HepG2 (cell line): ENCODE results near the gene SAP130. TPM values are rescaled to one million over a fixed set of nuclear protein-coding genes. Genes with fewer than 3 reads are reported as not detected.
A peak's percentile ranks its signal among the peaks of the same experiment; 100 is the strongest.

Experiments used
- ARHGAP35 ChIP-seq: sonication (generic); formaldehyde crosslinking; IDR thresholded peaks from 2 replicates; pipeline ENCODE4 v1.9.0; 2022; ENCODE audit warnings: mild to moderate bottlenecking, inconsistent platforms, moderate library complexity, missing genetic modification reagents, borderline replicate concordance
- HDAC2 ChIP-seq: sonication (generic); formaldehyde crosslinking; IDR thresholded peaks from 2 replicates; pipeline ENCODE4 v1.4.0; 2020; ENCODE audit warnings: missing genetic modification reagents
- KDM5B ChIP-seq: sonication (generic); formaldehyde crosslinking; IDR thresholded peaks from 2 replicates; pipeline ENCODE4 v1.4.0; 2020; ENCODE audit warnings: missing genetic modification reagents, mild to moderate bottlenecking, borderline replicate concordance
- LBX2 ChIP-seq: sonication (generic); formaldehyde crosslinking; IDR thresholded peaks from 2 replicates; pipeline ENCODE4 v1.5.0; 2020; ENCODE audit warnings: missing genetic modification reagents, mild to moderate bottlenecking, borderline replicate concordance
- RCOR2 ChIP-seq: IDR thresholded peaks from 2 replicates; pipeline ENCODE4 v1.6.1; 2016; ENCODE audit warnings: missing biosample characterization, missing genetic modification reagents
- ZNF572 ChIP-seq: sonication (generic); formaldehyde crosslinking; IDR thresholded peaks from 2 replicates; pipeline ENCODE4 v1.5.1; 2020; ENCODE audit warnings: mild to moderate bottlenecking, missing genetic modification reagents
- ZNF598 ChIP-seq: sonication (generic); formaldehyde crosslinking; IDR thresholded peaks from 2 replicates; pipeline ENCODE4 v1.5.1; 2020; ENCODE audit warnings: mild to moderate bottlenecking, missing genetic modification reagents, borderline replicate concordance
- ZNF687 ChIP-seq: sonication (generic); formaldehyde crosslinking; IDR thresholded peaks from 2 replicates; pipeline ENCODE4 v1.5.1; 2020; ENCODE audit warnings: mild to moderate bottlenecking, missing genetic modification reagents, moderate library complexity
- ZNF761 ChIP-seq: sonication (generic); formaldehyde crosslinking; conservative IDR thresholded peaks from 2 replicates; pipeline ENCODE4 v1.4.0; 2020; ENCODE audit warnings: mild to moderate bottlenecking, missing genetic modification reagents
- polyA plus RNA-seq, 8 experiments: library from polyadenylated mRNA; depleted of rRNA in 3 of 8; stranded (reverse) in 7 of 8; unstranded in 1 of 8; fragments of >200 nt; fragmentation: Illumina TruSeq in 4 of 8; extraction: Trizol in 4 of 8; gene quantifications; 2 replicates each; pipeline versions ENCODE4 v1.2.1 to v1.2.3, GENCODE V29; 2011 to 2016; ENCODE audit warnings: low read depth in 4 of 8, missing spikeins in 1 of 8, mixed read lengths in 1 of 8; ENCODE audit not compliant: insufficient read depth in 1 of 8
- total RNA-seq, 5 experiments: library from RNA; depleted of rRNA; stranded (reverse); fragments of >200 nt; fragmentation: Illumina TruSeq; extraction: Trizol; gene quantifications; 2 replicates each; pipeline ENCODE4 v1.2.3, GENCODE V29; 2016; ENCODE audit warnings: low read depth in 1 of 5
- TF ChIP-seq, protein P1 (sequence below): sonication (generic); formaldehyde crosslinking; IDR thresholded peaks from 2 replicates; pipeline ENCODE4 v1.8.1; 2023; ENCODE audit warnings: mild to moderate bottlenecking, missing genetic modification reagents
- TF ChIP-seq, protein P2 (sequence below): sonication (generic); formaldehyde crosslinking; IDR thresholded peaks from 2 replicates; pipeline ENCODE4 v1.4.0; 2020; ENCODE audit warnings: missing genetic modification reagents
- TF ChIP-seq, protein P3 (sequence below): sonication (generic); formaldehyde crosslinking; IDR thresholded peaks from 2 replicates; pipeline ENCODE4 v1.9.0; 2022; ENCODE audit warnings: missing genetic modification reagents, mild to moderate bottlenecking, borderline replicate concordance
- TF ChIP-seq, protein P4 (sequence below): sonication (generic); formaldehyde crosslinking; IDR thresholded peaks from 2 replicates; pipeline ENCODE4 v1.5.1; 2020; ENCODE audit warnings: mild to moderate bottlenecking, missing genetic modification reagents, moderate library complexity

The SAP130 gene
- total and polyA plus RNA-seq, 2 of the 13 experiments (the other 11 are each of a cell fraction or from before 2014, with no cell fraction given): 11.1 to 18.6 TPM

DNA sequence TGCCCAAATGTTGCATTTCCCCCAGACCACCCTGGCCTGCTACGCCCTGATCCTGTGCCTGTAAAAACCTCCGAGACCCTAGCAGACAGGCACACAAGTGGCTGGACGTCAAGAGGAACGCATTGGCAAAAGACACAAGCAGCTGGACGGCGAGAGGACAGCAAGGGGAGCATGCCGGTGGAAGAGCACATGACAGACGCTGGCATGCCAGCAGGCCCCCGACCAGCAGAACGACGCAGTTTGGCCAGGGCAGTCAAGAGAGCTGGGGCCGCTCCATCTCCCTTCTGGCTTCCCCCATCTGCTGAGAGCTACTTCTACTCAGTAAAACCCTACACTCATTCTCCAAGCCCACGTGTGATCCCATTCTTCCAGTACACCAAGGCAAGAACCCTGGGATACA, 42.1 kb downstream of the SAP130 start (continued):
- TF ChIP-seq ZNF761 (CRISPR knock-in tag): no peak
- TF ChIP-seq, protein P1, sequence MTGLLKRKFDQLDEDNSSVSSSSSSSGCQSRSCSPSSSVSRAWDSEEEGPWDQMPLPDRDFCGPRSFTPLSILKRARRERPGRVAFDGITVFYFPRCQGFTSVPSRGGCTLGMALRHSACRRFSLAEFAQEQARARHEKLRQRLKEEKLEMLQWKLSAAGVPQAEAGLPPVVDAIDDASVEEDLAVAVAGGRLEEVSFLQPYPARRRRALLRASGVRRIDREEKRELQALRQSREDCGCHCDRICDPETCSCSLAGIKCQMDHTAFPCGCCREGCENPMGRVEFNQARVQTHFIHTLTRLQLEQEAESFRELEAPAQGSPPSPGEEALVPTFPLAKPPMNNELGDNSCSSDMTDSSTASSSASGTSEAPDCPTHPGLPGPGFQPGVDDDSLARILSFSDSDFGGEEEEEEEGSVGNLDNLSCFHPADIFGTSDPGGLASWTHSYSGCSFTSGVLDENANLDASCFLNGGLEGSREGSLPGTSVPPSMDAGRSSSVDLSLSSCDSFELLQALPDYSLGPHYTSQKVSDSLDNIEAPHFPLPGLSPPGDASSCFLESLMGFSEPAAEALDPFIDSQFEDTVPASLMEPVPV: 0 out of 2 replicates have a peak, but pooled peaks have one; percentile 25
- 0 out of 2 replicates have a peak, but pooled peaks have one; percentile 71 for TF ChIP-seq LBX2 (CRISPR knock-in tag)
- peak; percentile 4; the same call in 1 of the 2 replicates for TF ChIP-seq HDAC2 (CRISPR knock-in tag)
- TF ChIP-seq RCOR2 (CRISPR knock-in tag): no peak
- TF ChIP-seq, protein P2, sequence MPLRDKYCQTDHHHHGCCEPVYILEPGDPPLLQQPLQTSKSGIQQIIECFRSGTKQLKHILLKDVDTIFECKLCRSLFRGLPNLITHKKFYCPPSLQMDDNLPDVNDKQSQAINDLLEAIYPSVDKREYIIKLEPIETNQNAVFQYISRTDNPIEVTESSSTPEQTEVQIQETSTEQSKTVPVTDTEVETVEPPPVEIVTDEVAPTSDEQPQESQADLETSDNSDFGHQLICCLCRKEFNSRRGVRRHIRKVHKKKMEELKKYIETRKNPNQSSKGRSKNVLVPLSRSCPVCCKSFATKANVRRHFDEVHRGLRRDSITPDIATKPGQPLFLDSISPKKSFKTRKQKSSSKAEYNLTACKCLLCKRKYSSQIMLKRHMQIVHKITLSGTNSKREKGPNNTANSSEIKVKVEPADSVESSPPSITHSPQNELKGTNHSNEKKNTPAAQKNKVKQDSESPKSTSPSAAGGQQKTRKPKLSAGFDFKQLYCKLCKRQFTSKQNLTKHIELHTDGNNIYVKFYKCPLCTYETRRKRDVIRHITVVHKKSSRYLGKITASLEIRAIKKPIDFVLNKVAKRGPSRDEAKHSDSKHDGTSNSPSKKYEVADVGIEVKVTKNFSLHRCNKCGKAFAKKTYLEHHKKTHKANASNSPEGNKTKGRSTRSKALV (CRISPR knock-in tag): no peak
- TF ChIP-seq, protein P3, sequence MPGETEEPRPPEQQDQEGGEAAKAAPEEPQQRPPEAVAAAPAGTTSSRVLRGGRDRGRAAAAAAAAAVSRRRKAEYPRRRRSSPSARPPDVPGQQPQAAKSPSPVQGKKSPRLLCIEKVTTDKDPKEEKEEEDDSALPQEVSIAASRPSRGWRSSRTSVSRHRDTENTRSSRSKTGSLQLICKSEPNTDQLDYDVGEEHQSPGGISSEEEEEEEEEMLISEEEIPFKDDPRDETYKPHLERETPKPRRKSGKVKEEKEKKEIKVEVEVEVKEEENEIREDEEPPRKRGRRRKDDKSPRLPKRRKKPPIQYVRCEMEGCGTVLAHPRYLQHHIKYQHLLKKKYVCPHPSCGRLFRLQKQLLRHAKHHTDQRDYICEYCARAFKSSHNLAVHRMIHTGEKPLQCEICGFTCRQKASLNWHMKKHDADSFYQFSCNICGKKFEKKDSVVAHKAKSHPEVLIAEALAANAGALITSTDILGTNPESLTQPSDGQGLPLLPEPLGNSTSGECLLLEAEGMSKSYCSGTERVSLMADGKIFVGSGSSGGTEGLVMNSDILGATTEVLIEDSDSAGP (CRISPR knock-in tag): 0 out of 2 replicates have a peak, but pooled peaks have one; percentile 13
- peak; percentile 79 for TF ChIP-seq ZNF687
- TF ChIP-seq KDM5B: peak; percentile 40; the same call in 1 of the 2 replicates
- no peak for TF ChIP-seq ZNF572
- 0 out of 2 replicates have a peak, but pooled peaks have one; percentile 14 for TF ChIP-seq ARHGAP35
- TF ChIP-seq, protein P4, sequence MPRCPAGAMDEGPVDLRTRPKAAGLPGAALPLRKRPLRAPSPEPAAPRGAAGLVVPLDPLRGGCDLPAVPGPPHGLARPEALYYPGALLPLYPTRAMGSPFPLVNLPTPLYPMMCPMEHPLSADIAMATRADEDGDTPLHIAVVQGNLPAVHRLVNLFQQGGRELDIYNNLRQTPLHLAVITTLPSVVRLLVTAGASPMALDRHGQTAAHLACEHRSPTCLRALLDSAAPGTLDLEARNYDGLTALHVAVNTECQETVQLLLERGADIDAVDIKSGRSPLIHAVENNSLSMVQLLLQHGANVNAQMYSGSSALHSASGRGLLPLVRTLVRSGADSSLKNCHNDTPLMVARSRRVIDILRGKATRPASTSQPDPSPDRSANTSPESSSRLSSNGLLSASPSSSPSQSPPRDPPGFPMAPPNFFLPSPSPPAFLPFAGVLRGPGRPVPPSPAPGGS (CRISPR knock-in tag): 0 out of 2 replicates have a peak, but pooled peaks have one; percentile 28
- peak; percentile 86; the same call in 1 of the 2 replicates for TF ChIP-seq ZNF598
